ENCODE measurements around the gene LTA4H.

LTA4H gene

DNA sequence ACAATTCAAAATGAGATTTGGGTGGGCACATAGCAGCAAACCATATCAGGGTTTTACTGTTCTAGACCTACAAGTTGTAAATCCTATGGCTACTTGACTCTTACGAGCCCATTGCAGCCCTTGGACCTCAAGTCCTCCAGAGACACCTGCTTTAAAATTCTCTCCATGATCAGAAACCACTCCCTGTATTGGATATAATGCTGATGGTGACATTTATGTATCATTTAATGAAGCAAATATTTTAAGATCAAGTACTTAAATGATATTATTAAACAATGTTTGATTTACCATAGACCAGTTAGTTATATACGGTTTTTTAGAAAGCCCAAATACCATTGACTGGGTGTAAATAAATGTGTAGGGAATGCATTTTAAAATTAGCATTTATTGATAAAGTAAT, 68.1 kb downstream of the LTA4H start:
- Histone ChIP-seq H4K91ac (ENCODE audit: low read length) (no peak overlapping the region), H2BK5ac (ENCODE audit: low read depth, low read length, poor library complexity, severe bottlenecking) (no peak overlapping the region), H2AK5ac (ENCODE audit: low read length, severe bottlenecking) (no peak overlapping the region), H2BK120ac (ENCODE audit: low read depth, low read length) (no peak overlapping the region), H3K4me3 (ENCODE audit: insufficient read depth in 1 of 2, low read depth in 1 of 2, low read length in 2 of 2) (no peak overlapping the region), H3K27me3 (ENCODE audit: control insufficient read depth in 1 of 2, insufficient read depth in 1 of 2, low read length in 2 of 2) (peaks cover 0 to under 1% of the 10 kb centered on the region in 2 experiments), H3K9ac (ENCODE audit: low read length) (no peak overlapping the region), H3K4ac (ENCODE audit: low read depth in 1 of 2, low read length in 2 of 2) (no peak overlapping the region), H3K27ac (ENCODE audit: low read length, poor library complexity, severe bottlenecking) (no peak overlapping the region), H4K8ac (ENCODE audit: low read length) (no peak overlapping the region), H2BK15ac (ENCODE audit: low read depth, poor library complexity, severe bottlenecking) (no peak overlapping the region), H3K36me3 (ENCODE audit: control insufficient read depth in 1 of 2, insufficient read depth in 2 of 2, low read depth in 1 of 2, low read length in 2 of 2) (no peaks in the 10 kb centered on the region), H3K79me1 (replicated peaks; ENCODE audit: low read length, poor library complexity, severe bottlenecking) (no peaks in the 10 kb centered on the region), H3K18ac (ENCODE audit: low read depth in 1 of 2, low read length in 2 of 2) (no peak overlapping the region), H2BK12ac (ENCODE audit: low read length in 2 of 2) (no peak overlapping the region), H3K23ac (ENCODE audit: low read length in 2 of 2) (no peak overlapping the region), H3K4me1 (ENCODE audit: control insufficient read depth, insufficient read depth, low read depth, low read length) (no peaks in the 10 kb centered on the region), H3K9me3 (ENCODE audit: control insufficient read depth, low read length) (no peaks in the 10 kb centered on the region), H2AFZ (ENCODE audit: low read depth, low read length) (no peak overlapping the region), H3K14ac (ENCODE audit: low read length in 2 of 2) (no peak overlapping the region), H3K4me2 (ENCODE audit: low read length, poor library complexity, severe bottlenecking) (no peak overlapping the region)
- WGBS = no CpG with 5 or more reads among the region's 2 CpGs
- no peak for DNase-seq

DNA sequence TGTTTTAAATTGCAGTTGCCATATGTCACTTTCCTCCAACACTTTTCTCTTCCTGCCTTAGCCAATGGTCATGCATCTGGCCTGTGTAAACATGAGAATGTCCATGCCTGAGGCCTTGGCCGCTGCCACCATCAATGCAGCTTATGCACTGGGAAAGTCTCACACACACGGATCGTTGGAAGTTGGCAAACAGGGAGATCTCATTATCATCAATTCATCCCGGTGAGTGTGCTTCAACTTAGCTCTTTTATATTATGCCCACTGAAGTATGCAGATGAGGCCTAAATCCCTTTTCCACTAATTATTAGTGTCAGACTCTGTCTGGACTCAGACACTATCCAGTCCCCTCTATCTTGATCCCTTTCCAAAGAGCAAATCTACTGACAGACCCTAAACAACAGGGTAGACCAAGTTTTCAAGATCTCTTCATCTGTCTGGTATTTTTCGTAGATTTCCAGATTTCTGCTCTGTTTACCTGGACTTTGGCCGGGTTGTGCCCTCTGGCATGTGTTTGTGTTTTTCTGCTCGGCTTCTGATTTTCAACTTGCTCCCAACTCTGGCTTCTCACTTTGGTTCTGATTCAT, 69.0 kb downstream of the LTA4H start:
- Histone ChIP-seq H3K18ac (ENCODE audit: low read depth in 1 of 2, low read length in 2 of 2) (no peak overlapping the region), H3K79me1 (replicated peaks; ENCODE audit: low read length, poor library complexity, severe bottlenecking) (no peaks in the 10 kb centered on the region), H3K23ac (ENCODE audit: low read length in 2 of 2) (no peak overlapping the region), H3K27ac (ENCODE audit: low read length, poor library complexity, severe bottlenecking) (no peak overlapping the region), H4K8ac (ENCODE audit: low read length) (no peak overlapping the region), H2BK12ac (ENCODE audit: low read length in 2 of 2) (no peak overlapping the region), H3K9me3 (ENCODE audit: control insufficient read depth, low read length) (no peaks in the 10 kb centered on the region), H3K4ac (ENCODE audit: low read depth in 1 of 2, low read length in 2 of 2) (no peak overlapping the region), H3K4me2 (ENCODE audit: low read length, poor library complexity, severe bottlenecking) (no peak overlapping the region), H3K27me3 (ENCODE audit: control insufficient read depth in 1 of 2, insufficient read depth in 1 of 2, low read length in 2 of 2) (peaks cover 0 to 3% of the 10 kb centered on the region in 2 experiments), H4K91ac (ENCODE audit: low read length) (no peak overlapping the region), H3K9ac (ENCODE audit: low read length) (no peak overlapping the region), H2BK5ac (ENCODE audit: low read depth, low read length, poor library complexity, severe bottlenecking) (no peak overlapping the region), H2BK120ac (ENCODE audit: low read depth, low read length) (no peak overlapping the region), H3K4me1 (ENCODE audit: control insufficient read depth, insufficient read depth, low read depth, low read length) (no peaks in the 10 kb centered on the region), H3K36me3 (ENCODE audit: control insufficient read depth in 1 of 2, insufficient read depth in 2 of 2, low read depth in 1 of 2, low read length in 2 of 2) (no peaks in the 10 kb centered on the region), H3K14ac (ENCODE audit: low read length in 2 of 2) (no peak overlapping the region), H2AFZ (ENCODE audit: low read depth, low read length) (no peak overlapping the region), H2BK15ac (ENCODE audit: low read depth, poor library complexity, severe bottlenecking) (no peak overlapping the region), H2AK5ac (ENCODE audit: low read length, severe bottlenecking) (no peak overlapping the region), H3K4me3 (ENCODE audit: insufficient read depth in 1 of 2, low read depth in 1 of 2, low read length in 2 of 2) (no peak overlapping the region)
- DNase-seq = no peak
- 89% methylated on average over 7 of the region's 7 CpGs for WGBS

DNA sequence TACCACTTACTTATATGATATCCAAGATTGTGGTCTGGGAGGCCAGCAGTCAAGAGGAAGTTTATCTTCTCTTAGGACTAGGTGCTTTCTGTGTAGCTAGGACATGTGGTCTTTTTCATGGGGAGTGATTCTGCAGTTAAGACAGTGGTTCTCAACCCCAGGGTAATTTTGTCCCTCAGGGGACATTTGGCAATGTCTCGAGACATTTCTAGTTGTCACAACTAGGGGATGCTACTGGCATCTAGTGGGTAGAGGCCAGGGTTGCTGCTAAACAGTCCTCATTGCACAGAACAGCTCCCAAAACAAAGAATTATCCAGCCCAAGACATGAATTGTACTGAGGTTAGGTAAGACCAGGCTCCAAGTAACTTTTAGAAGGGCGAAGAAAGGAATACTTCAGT, 72.3 kb downstream of the LTA4H start:
- no peaks in the 10 kb centered on the region for H3K9me3 ChIP-seq (ENCODE audit: control insufficient read depth, low read length)

DNA sequence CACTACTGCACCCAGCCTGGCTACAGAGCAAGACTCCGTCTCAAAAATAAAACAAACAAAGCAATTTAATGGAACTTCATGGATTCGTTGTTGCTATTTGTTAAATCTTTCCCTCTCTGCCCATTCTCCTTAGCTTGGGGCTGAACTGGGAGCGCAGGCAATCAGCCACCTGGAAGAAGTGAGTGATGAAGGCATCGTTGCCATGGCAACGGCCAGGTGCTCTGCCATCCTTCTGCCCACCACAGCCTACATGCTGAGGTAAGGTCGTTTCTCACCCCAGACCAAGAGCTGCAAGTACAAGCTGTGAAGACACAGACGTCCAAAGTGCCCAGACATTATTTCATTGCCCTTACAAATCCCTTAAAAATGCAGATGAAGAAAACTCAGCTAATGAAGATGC, 73.2 kb downstream of the LTA4H start:
- no peak overlapping the region for H2BK15ac ChIP-seq (ENCODE audit: low read depth, poor library complexity, severe bottlenecking)
- H2BK5ac ChIP-seq (ENCODE audit: low read depth, low read length, poor library complexity, severe bottlenecking) = no peak overlapping the region
- no peak overlapping the region for H3K9ac ChIP-seq (ENCODE audit: low read length)
- no peak overlapping the region for H2BK120ac ChIP-seq (ENCODE audit: low read depth, low read length)
- no peak overlapping the region for H3K14ac ChIP-seq (ENCODE audit: low read length in 2 of 2)
- H3K4me3 ChIP-seq (ENCODE audit: insufficient read depth in 1 of 2, low read depth in 1 of 2, low read length in 2 of 2) = no peak overlapping the region
- no peak overlapping the region for H4K8ac ChIP-seq (ENCODE audit: low read length)
- no peak for DNase-seq
- no peaks in the 10 kb centered on the region for H3K36me3 ChIP-seq (ENCODE audit: control insufficient read depth in 1 of 2, insufficient read depth in 2 of 2, low read depth in 1 of 2, low read length in 2 of 2)
- H3K4ac ChIP-seq (ENCODE audit: low read depth in 1 of 2, low read length in 2 of 2) = no peak overlapping the region
- H3K18ac ChIP-seq (ENCODE audit: low read depth in 1 of 2, low read length in 2 of 2) = no peak overlapping the region
- no peak overlapping the region for H3K4me2 ChIP-seq (ENCODE audit: low read length, poor library complexity, severe bottlenecking)
- H2AFZ ChIP-seq (ENCODE audit: low read depth, low read length) = no peak overlapping the region
- H2AK5ac ChIP-seq (ENCODE audit: low read length, severe bottlenecking) = no peak overlapping the region
- no peak overlapping the region for H4K91ac ChIP-seq (ENCODE audit: low read length)
- H3K27me3 ChIP-seq (ENCODE audit: control insufficient read depth in 1 of 2, insufficient read depth in 1 of 2, low read length in 2 of 2) = peaks cover 0 to 3% of the 10 kb centered on the region in 2 experiments
- no peak overlapping the region for H3K27ac ChIP-seq (ENCODE audit: low read length, poor library complexity, severe bottlenecking)
- no peak overlapping the region for H3K23ac ChIP-seq (ENCODE audit: low read length in 2 of 2)
- WGBS = 69% methylated on average over 7 of the region's 7 CpGs
- no peaks in the 10 kb centered on the region for H3K79me1 ChIP-seq (replicated peaks; ENCODE audit: low read length, poor library complexity, severe bottlenecking)
- no peak overlapping the region for H2BK12ac ChIP-seq (ENCODE audit: low read length in 2 of 2)
- no peaks in the 10 kb centered on the region for H3K4me1 ChIP-seq (ENCODE audit: control insufficient read depth, insufficient read depth, low read depth, low read length)
- no peaks in the 10 kb centered on the region for H3K9me3 ChIP-seq (ENCODE audit: control insufficient read depth, low read length)

More for the DNA sequence above, 72.3 kb downstream of the LTA4H start:
- H2BK15ac ChIP-seq (ENCODE audit: low read depth, poor library complexity, severe bottlenecking) = no peak overlapping the region
- no peak overlapping the region for H3K14ac ChIP-seq (ENCODE audit: low read length in 2 of 2)
- H3K23ac ChIP-seq (ENCODE audit: low read length in 2 of 2) = no peak overlapping the region
- H2BK5ac ChIP-seq (ENCODE audit: low read depth, low read length, poor library complexity, severe bottlenecking) = no peak overlapping the region
- no peak overlapping the region for H2BK12ac ChIP-seq (ENCODE audit: low read length in 2 of 2)
- H2BK120ac ChIP-seq (ENCODE audit: low read depth, low read length) = no peak overlapping the region
- H3K4me2 ChIP-seq (ENCODE audit: low read length, poor library complexity, severe bottlenecking) = no peak overlapping the region
- no peaks in the 10 kb centered on the region for H3K4me1 ChIP-seq (ENCODE audit: control insufficient read depth, insufficient read depth, low read depth, low read length)
- no peak overlapping the region for H3K27ac ChIP-seq (ENCODE audit: low read length, poor library complexity, severe bottlenecking)
- no peak overlapping the region for H3K18ac ChIP-seq (ENCODE audit: low read depth in 1 of 2, low read length in 2 of 2)
- H2AFZ ChIP-seq (ENCODE audit: low read depth, low read length) = no peak overlapping the region
- 40% methylated on average over 1 of the region's 2 CpGs for WGBS
- H4K8ac ChIP-seq (ENCODE audit: low read length) = no peak overlapping the region
- no peak overlapping the region for H2AK5ac ChIP-seq (ENCODE audit: low read length, severe bottlenecking)
- peak; percentile 2 for DNase-seq
- H4K91ac ChIP-seq (ENCODE audit: low read length) = no peak overlapping the region
- H3K4ac ChIP-seq (ENCODE audit: low read depth in 1 of 2, low read length in 2 of 2) = no peak overlapping the region
- no peak overlapping the region for H3K4me3 ChIP-seq (ENCODE audit: insufficient read depth in 1 of 2, low read depth in 1 of 2, low read length in 2 of 2)
- H3K9ac ChIP-seq (ENCODE audit: low read length) = no peak overlapping the region
- no peaks in the 10 kb centered on the region for H3K36me3 ChIP-seq (ENCODE audit: control insufficient read depth in 1 of 2, insufficient read depth in 2 of 2, low read depth in 1 of 2, low read length in 2 of 2)
- peaks cover 0 to 3% of the 10 kb centered on the region in 2 experiments for H3K27me3 ChIP-seq (ENCODE audit: control insufficient read depth in 1 of 2, insufficient read depth in 1 of 2, low read length in 2 of 2)
- no peaks in the 10 kb centered on the region for H3K79me1 ChIP-seq (replicated peaks; ENCODE audit: low read length, poor library complexity, severe bottlenecking)

Measured in mesenchymal stem cell (in vitro differentiated cells and primary cell).